Measurements from ENCODE around the gene ADORA1. TPM values are rescaled to one million over a fixed set of nuclear protein-coding genes. Genes with fewer than 3 reads are reported as not detected.

ADORA1 gene
- total and polyA plus RNA-seq, 10 of the 15 experiments (the other 5 are each of a cell fraction or from before 2014, with no cell fraction given) = not detected

- no peak for TF ChIP-seq MLLT1 (IDR thresholded peaks at IDR 0.05)
- no peak for TF ChIP-seq GABPA (IDR thresholded peaks at IDR 0.05; ENCODE audit: low read depth)
- no peak for TF ChIP-seq ATF2 (IDR thresholded peaks at IDR 0.05; ENCODE audit: low read length)
- TF ChIP-seq SIX5 (IDR thresholded peaks at IDR 0.05; ENCODE audit: low read depth, low read length, severe bottlenecking) = no peak
- TF ChIP-seq CUX1 (IDR thresholded peaks at IDR 0.05; ENCODE audit: insufficient replicate concordance, low read depth, low read length) = peak; percentile 86
- TF ChIP-seq SMAD5 (IDR thresholded peaks at IDR 0.05; ENCODE audit: low read depth) = no peak
- no peak for TF ChIP-seq ZSCAN29 (IDR thresholded peaks at IDR 0.05)
- TF ChIP-seq PAX8 (IDR thresholded peaks at IDR 0.05) = no peak
- TF ChIP-seq SUZ12 (IDR thresholded peaks at IDR 0.05; ENCODE audit: unreplicated experiment) = no peak
- TF ChIP-seq IKZF2 (IDR thresholded peaks at IDR 0.05) = peak in 1 of 2 experiments; percentile 60; a peak in 1 of 4 replicates
- no peak for TF ChIP-seq CHD2 (IDR thresholded peaks at IDR 0.05; ENCODE audit: borderline replicate concordance, low read depth, low read length)
- TF ChIP-seq CBX3 (IDR thresholded peaks at IDR 0.05; ENCODE audit: borderline replicate concordance, low read depth) = no peak
- no peak for TF ChIP-seq ZNF207 (IDR thresholded peaks at IDR 0.05; ENCODE audit: borderline replicate concordance)
- TF ChIP-seq CEBPZ (IDR thresholded peaks at IDR 0.05; ENCODE audit: low read depth, low read length) = no peak
- TF ChIP-seq IRF3 (IDR thresholded peaks at IDR 0.05) = no peak
- TF ChIP-seq CHD1 (IDR thresholded peaks at IDR 0.05; ENCODE audit: low read depth, low read length) = no peak
- TF ChIP-seq FOXM1 (IDR thresholded peaks at IDR 0.05; ENCODE audit: low read depth, low read length) = no peak
- no peak for TF ChIP-seq ZNF24 (IDR thresholded peaks at IDR 0.05)
- TF ChIP-seq FOS (IDR thresholded peaks at IDR 0.05; ENCODE audit: borderline replicate concordance, extremely low read depth, insufficient read length) = no peak
These were observed 46.0 kb downstream of the ADORA1 start (continued) for GRCh38 chr1:203173566-203173965.

Measured in GM12878 (cell line).